ENCODE results near the gene GSTM3.
"Not testable (repeated sequence)": the region's sequence is repeated elsewhere in the genome, so short reads cannot be mapped to it uniquely, and the experiment has no call there.

Gene GSTM3

GRCh38 chr1:109694400-109694799 is 46.4 kb downstream of the GSTM3 start:
- not testable (repeated sequence) for DNase-seq

DNA sequence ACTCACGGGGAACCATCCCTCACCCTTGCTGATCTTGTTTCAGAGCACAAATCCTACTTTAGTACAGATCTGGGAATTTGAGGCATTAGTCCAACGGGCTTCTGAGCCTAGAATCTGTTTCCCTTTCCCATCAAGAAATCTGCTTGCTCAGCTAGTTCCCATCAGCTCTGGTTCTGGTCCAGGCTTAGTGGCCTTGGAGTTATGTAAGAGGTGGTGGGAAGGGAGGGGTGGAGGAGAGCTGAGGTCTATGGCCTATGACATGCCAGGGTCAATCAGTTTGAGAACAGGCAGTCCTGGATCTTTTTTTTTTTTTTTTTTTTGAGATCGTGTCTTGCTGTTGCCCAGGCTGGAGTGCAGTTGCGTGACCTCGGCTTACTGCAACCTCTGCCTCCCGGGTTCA is 49.1 kb downstream of the GSTM3 start:
- DNase-seq = no peak

GRCh38 chr1:109689844-109690405 is 50.9 kb downstream of the GSTM3 start:
- no peak for DNase-seq

- no peak for DNase-seq
These were observed 53.0 kb downstream of the GSTM3 start, which contains the start of gene GSTM1 for GRCh38 chr1:109687641-109688499. GSTM1 (plus strand) TSS chr1:109687817; CDS start chr1:109687874, 57 bp downstream.

- DNase-seq = not testable (repeated sequence)
These were observed 53.7 kb downstream of the GSTM3 start for GRCh38 chr1:109687109-109687508.

DNA sequence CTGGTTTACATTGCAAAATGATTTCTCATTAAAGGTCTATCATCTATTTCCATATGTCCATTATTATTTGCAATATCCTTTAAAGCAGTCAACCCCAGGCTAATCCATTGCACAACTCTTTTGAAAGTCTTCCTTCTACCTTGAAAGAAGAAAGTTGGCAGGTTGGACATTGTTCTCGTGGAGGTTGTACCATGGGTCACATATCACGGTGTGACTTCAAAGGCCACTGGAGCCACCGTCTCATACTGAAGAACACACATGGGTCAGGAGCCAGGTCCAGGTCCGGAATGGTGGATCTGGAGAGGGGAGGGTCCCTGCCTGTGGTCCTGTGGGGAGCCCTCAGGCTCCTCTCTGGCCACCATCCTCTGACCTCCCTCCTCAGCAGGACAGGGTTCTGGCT is 54.9 kb downstream of the GSTM3 start:
- not testable (repeated sequence) for DNase-seq

- DNase-seq = not testable (repeated sequence)
These were observed 55.4 kb downstream of the GSTM3 start for GRCh38 chr1:109685399-109685798.

DNA sequence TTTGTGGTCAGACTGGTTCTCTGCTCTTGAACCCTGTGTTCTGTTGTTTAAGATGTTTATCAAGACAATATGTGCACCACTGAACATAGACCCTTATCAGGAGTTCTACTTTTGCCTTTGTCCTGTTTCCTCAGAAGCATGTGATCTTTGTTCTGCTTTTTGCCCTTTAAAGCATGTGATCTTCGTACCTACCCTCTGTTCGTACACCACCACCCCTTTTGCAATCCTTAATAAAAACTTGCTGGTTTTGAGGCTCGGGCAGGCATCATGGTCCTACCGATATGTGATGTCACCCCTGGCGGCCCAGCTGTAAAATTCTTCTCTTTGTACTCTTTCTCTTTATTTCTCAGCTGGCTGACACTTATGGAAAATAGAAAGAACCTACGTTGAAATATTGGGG is 56.1 kb downstream of the GSTM3 start:
- not testable (repeated sequence) for DNase-seq

Measured in T-helper 9 cell (primary cell).